NCI-H1436 (cell line): Measurements from ENCODE around the gene SNCB.

Experiments
- DNase-seq: peaks from one replicate; lab custom pipeline; 2025; lab: John Stamatoyannopoulos, UW

SNCB gene

GRCh38 chr5:176574297-176574591 lies 56.1 kb downstream of the SNCB start:
- no peak for DNase-seq

GRCh38 chr5:176573564-176574296 lies 56.6 kb downstream of the SNCB start:
- no peak for DNase-seq
